Mesenchymal stem cell (in vitro differentiated cells and primary cell): Measurements from ENCODE around the gene NVL. TPM values are rescaled to one million over a fixed set of nuclear protein-coding genes. Genes with fewer than 3 reads are reported as not detected.

ENCODE experiments used
- DNase-seq: peaks from one replicate; pipeline ENCODE4 v3.0.0-alpha.2; 2013
- H2AFZ ChIP-seq: one replicate; pipeline ENCODE4 v1.6.1; 2013; ENCODE audit warnings: low read depth, mild to moderate bottlenecking, control low read depth, inconsistent platforms, low read length, moderate library complexity
- H2AK5ac ChIP-seq: 2 replicates; pipeline ENCODE4 v1.6.1; 2013; ENCODE audit warnings: low read length, moderate library complexity, mild to moderate bottlenecking, inconsistent platforms; ENCODE audit not compliant: severe bottlenecking
- H2BK120ac ChIP-seq: one replicate; pipeline ENCODE4 v1.6.1; 2013; ENCODE audit warnings: low read depth, mild to moderate bottlenecking, inconsistent platforms, low read length, moderate library complexity
- H2BK12ac ChIP-seq, 2 experiments: one replicate each; pipeline ENCODE4 v1.6.1; 2013; ENCODE audit warnings: inconsistent platforms in 2 of 2, low read length in 2 of 2, mild to moderate bottlenecking in 2 of 2, moderate library complexity in 2 of 2, control low read depth in 1 of 2
- H2BK15ac ChIP-seq: one replicate; pipeline ENCODE4 v1.6.1; 2013; ENCODE audit warnings: mild to moderate bottlenecking, low read depth, inconsistent platforms; ENCODE audit not compliant: poor library complexity, severe bottlenecking
- H2BK5ac ChIP-seq: 2 replicates; pipeline ENCODE4 v1.6.1; 2013; ENCODE audit warnings: low read depth, mild to moderate bottlenecking, low read length, control low read depth, inconsistent platforms; ENCODE audit not compliant: poor library complexity, severe bottlenecking
- H3K14ac ChIP-seq, 2 experiments: one replicate each; pipeline ENCODE4 v1.6.1; 2013; ENCODE audit warnings: inconsistent platforms in 2 of 2, low read length in 2 of 2, control low read depth in 1 of 2, mild to moderate bottlenecking in 1 of 2, moderate library complexity in 1 of 2
- H3K18ac ChIP-seq, 2 experiments: one replicate each; pipeline ENCODE4 v1.6.1; 2013; ENCODE audit warnings: inconsistent platforms in 2 of 2, low read length in 2 of 2, control low read depth in 1 of 2, low read depth in 1 of 2, mild to moderate bottlenecking in 1 of 2
- H3K23ac ChIP-seq, 2 experiments: one replicate each; pipeline ENCODE4 v1.6.1; 2013; ENCODE audit warnings: inconsistent platforms in 2 of 2, low read length in 2 of 2, mild to moderate bottlenecking in 2 of 2, moderate library complexity in 2 of 2, control low read depth in 1 of 2
- H3K27ac ChIP-seq: 2 replicates; pipeline ENCODE4 v1.5.1; 2013; ENCODE audit warnings: mild to moderate bottlenecking, moderate library complexity, low read length, control low read depth, inconsistent platforms; ENCODE audit not compliant: poor library complexity, severe bottlenecking
- H3K27me3 ChIP-seq, 2 experiments: 2 replicates each; pipeline versions ENCODE4 v1.6.1 to v1.7.0; 2013; ENCODE audit warnings: low read length in 2 of 2, mild to moderate bottlenecking in 2 of 2, moderate library complexity in 2 of 2, control low read depth in 1 of 2, inconsistent platforms in 1 of 2; ENCODE audit not compliant: control insufficient read depth in 1 of 2, insufficient read depth in 1 of 2
- H3K36me3 ChIP-seq, 2 experiments: 2 replicates each; pipeline versions ENCODE4 v1.6.1 to v1.7.0; 2013; ENCODE audit warnings: low read length in 2 of 2, control low read depth in 1 of 2, inconsistent platforms in 1 of 2, low read depth in 1 of 2, mild to moderate bottlenecking in 1 of 2; ENCODE audit not compliant: insufficient read depth in 2 of 2, control insufficient read depth in 1 of 2
- H3K4ac ChIP-seq, 2 experiments: one replicate each; pipeline ENCODE4 v1.6.1; 2013; ENCODE audit warnings: inconsistent platforms in 2 of 2, low read length in 2 of 2, mild to moderate bottlenecking in 2 of 2, moderate library complexity in 2 of 2, control low read depth in 1 of 2, low read depth in 1 of 2
- H3K4me1 ChIP-seq: 2 replicates; pipeline ENCODE4 v1.6.1; 2013; ENCODE audit warnings: low read depth, low read length, control low read depth; ENCODE audit not compliant: control insufficient read depth, insufficient read depth
- H3K4me2 ChIP-seq: 2 replicates; pipeline ENCODE4 v1.6.1; 2013; ENCODE audit warnings: low read length, mild to moderate bottlenecking, inconsistent platforms; ENCODE audit not compliant: poor library complexity, severe bottlenecking
- H3K4me3 ChIP-seq, 2 experiments: 2 replicates each; pipeline versions ENCODE4 v1.5.1 to v1.7.0; 2013; ENCODE audit warnings: low read length in 2 of 2, mild to moderate bottlenecking in 2 of 2, control low read depth in 1 of 2, low read depth in 1 of 2; ENCODE audit not compliant: insufficient read depth in 1 of 2
- H3K79me1 ChIP-seq: replicated peaks from 2 replicates; pipeline ENCODE4 v1.6.1; 2013; ENCODE audit warnings: mild to moderate bottlenecking, control low read depth, low read length, inconsistent platforms; ENCODE audit not compliant: poor library complexity, severe bottlenecking
- H3K9ac ChIP-seq: 2 replicates; pipeline ENCODE4 v1.7.0; 2013; ENCODE audit warnings: mild to moderate bottlenecking, low read length, moderate library complexity
- H3K9me3 ChIP-seq: 2 replicates; pipeline ENCODE4 v1.7.0; 2013; ENCODE audit warnings: mild to moderate bottlenecking, low read length; ENCODE audit not compliant: control insufficient read depth
- H4K8ac ChIP-seq: one replicate; pipeline ENCODE4 v1.6.1; 2013; ENCODE audit warnings: inconsistent platforms, mild to moderate bottlenecking, low read length, moderate library complexity
- H4K91ac ChIP-seq: one replicate; pipeline ENCODE4 v1.6.1; 2013; ENCODE audit warnings: mild to moderate bottlenecking, low read length, inconsistent platforms
- WGBS: methylation state at CpG from one replicate; pipeline ENCODE4 v1.1.7; 2013; ENCODE audit warnings: mixed read lengths; 5-methylcytosine and 5-hydroxymethylcytosine counted together
- polyA plus RNA-seq, 2 experiments: library from polyadenylated mRNA; stranded (reverse); fragments of 200-250 nt; gene quantifications; one replicate each; pipeline ENCODE4 v1.2.3, GENCODE V29; 2013

NVL gene
- polyA plus RNA-seq (2013, experiment 1 of 2) = 20.2 TPM
- 21.9 TPM for polyA plus RNA-seq (2013, experiment 2 of 2)

GRCh38 chr1:224329842-224330753 lies at the start of gene NVL:
Gene NVL, minus strand, starts transcription at chr1:224330172. Its CDS starts 45 bp downstream, at chr1:224330127.
- no peaks in the 10 kb centered on the region for H3K9me3 ChIP-seq
- no peaks in the 10 kb centered on the region for H3K27me3 ChIP-seq
- peak within 1 kb of the TSS; percentile 92 for H3K27ac ChIP-seq
- peak within 1 kb of the TSS; percentile 92 to 94 for H3K18ac ChIP-seq
- no peak within 1 kb of the TSS for H2BK12ac ChIP-seq
- no peak within 1 kb of the TSS for H2AK5ac ChIP-seq
- peak within 1 kb of the TSS; percentile 96 for H2BK5ac ChIP-seq
- WGBS = under 1% methylated on average over 48 of the region's 52 CpGs
- H3K36me3 ChIP-seq = peaks cover 5 to 8% of the 10 kb centered on the region in 2 experiments
- H3K14ac ChIP-seq = no peak within 1 kb of the TSS
- H3K4me2 ChIP-seq = peak within 1 kb of the TSS; percentile 78
- H4K91ac ChIP-seq = peak within 1 kb of the TSS; percentile 71
- H2BK15ac ChIP-seq = no peak within 1 kb of the TSS
- DNase-seq = peak; percentile 91
- peak within 1 kb of the TSS; percentile 84 to 93 for H3K4me3 ChIP-seq
- peak within 1 kb of the TSS; percentile 98 for H3K9ac ChIP-seq
- peaks cover 7% of the 10 kb centered on the region for H3K79me1 ChIP-seq
- H3K4ac ChIP-seq = peak within 1 kb of the TSS in 1 of 2 experiments; percentile 79
- peak within 1 kb of the TSS; percentile 88 for H4K8ac ChIP-seq
- H3K4me1 ChIP-seq = peaks cover 5% of the 10 kb centered on the region
- peak within 1 kb of the TSS; percentile 78 for H2BK120ac ChIP-seq
- no peak within 1 kb of the TSS for H3K23ac ChIP-seq
- peak within 1 kb of the TSS; percentile 72 for H2AFZ ChIP-seq

- Histone ChIP-seq H2BK5ac (no peak overlapping the region), H3K23ac (no peak overlapping the region), H3K9ac (no peak overlapping the region), H2BK120ac (no peak overlapping the region), H3K79me1 (peaks cover 10% of the 10 kb centered on the region), H2BK15ac (no peak overlapping the region), H3K36me3 (peaks cover 10 to 75% of the 10 kb centered on the region in 2 experiments), H3K4ac (no peak overlapping the region), H3K4me1 (peaks cover 9% of the 10 kb centered on the region), H2AFZ (no peak overlapping the region), H3K27ac (no peak overlapping the region), H3K9me3 (no peaks in the 10 kb centered on the region), H2BK12ac (no peak overlapping the region), H4K91ac (no peak overlapping the region), H3K4me3 (no peak overlapping the region), H3K27me3 (no peaks in the 10 kb centered on the region), H4K8ac (no peak overlapping the region), H3K18ac (no peak overlapping the region), H3K4me2 (no peak overlapping the region), H3K14ac (no peak overlapping the region), H2AK5ac (no peak overlapping the region)
- no peak for DNase-seq
- WGBS = 98% methylated on average over 7 of the region's 7 CpGs
Observed at GRCh38 chr1:224378855-224379631, 49.1 kb upstream of the NVL start.

GRCh38 chr1:224377676-224378006 lies 47.7 kb upstream of the NVL start:
- Histone ChIP-seq H3K4me2 (no peak overlapping the region), H3K18ac (no peak overlapping the region), H3K27ac (no peak overlapping the region), H2AFZ (no peak overlapping the region), H3K23ac (no peak overlapping the region), H3K36me3 (peaks cover 14 to 78% of the 10 kb centered on the region in 2 experiments), H4K8ac (no peak overlapping the region), H2AK5ac (no peak overlapping the region), H2BK15ac (no peak overlapping the region), H3K14ac (no peak overlapping the region), H4K91ac (no peak overlapping the region), H3K79me1 (peaks cover 14% of the 10 kb centered on the region), H2BK12ac (no peak overlapping the region), H2BK5ac (no peak overlapping the region), H3K9me3 (no peaks in the 10 kb centered on the region), H2BK120ac (no peak overlapping the region), H3K4me3 (no peak overlapping the region), H3K9ac (no peak overlapping the region), H3K4ac (no peak overlapping the region), H3K27me3 (no peaks in the 10 kb centered on the region), H3K4me1 (peaks cover 9% of the 10 kb centered on the region)
- DNase-seq = peak; percentile 71
- 71% methylated on average over 2 of the region's 2 CpGs for WGBS

- Histone ChIP-seq H3K4me1 (peaks cover 9% of the 10 kb centered on the region), H3K4me3 (no peak overlapping the region), H2AK5ac (no peak overlapping the region), H3K18ac (no peak overlapping the region), H3K9me3 (no peaks in the 10 kb centered on the region), H3K79me1 (peaks cover 19% of the 10 kb centered on the region), H3K4me2 (no peak overlapping the region), H2BK15ac (no peak overlapping the region), H2BK120ac (no peak overlapping the region), H3K4ac (no peak overlapping the region), H4K8ac (peak overlapping the region; percentile 12), H4K91ac (peak overlapping the region; percentile 11), H3K27me3 (no peaks in the 10 kb centered on the region), H3K27ac (no peak overlapping the region), H2AFZ (no peak overlapping the region), H2BK5ac (no peak overlapping the region), H2BK12ac (no peak overlapping the region), H3K9ac (no peak overlapping the region), H3K14ac (no peak overlapping the region), H3K36me3 (peaks cover 23 to 86% of the 10 kb centered on the region in 2 experiments), H3K23ac (no peak overlapping the region)
- whole genome bisulfite sequencing = 98% methylated on average over 3 of the region's 3 CpGs
- DNase-seq = no peak
Observed at GRCh38 chr1:224375059-224375458, 45.1 kb upstream of the NVL start.
